TTC549 (cell line): ENCODE measurements around the gene KRTAP10-8.
"Not testable (repeated sequence)": the region's sequence is repeated elsewhere in the genome, so short reads cannot be mapped to it uniquely, and the experiment has no call there.

Experiments
- FAIRE-seq: peaks from 2 replicates; lab custom pipeline; 2012; peaks lifted over from hg19 to GRCh38; lab: Jason Lieb, UNC

KRTAP10-8 gene

DNA sequence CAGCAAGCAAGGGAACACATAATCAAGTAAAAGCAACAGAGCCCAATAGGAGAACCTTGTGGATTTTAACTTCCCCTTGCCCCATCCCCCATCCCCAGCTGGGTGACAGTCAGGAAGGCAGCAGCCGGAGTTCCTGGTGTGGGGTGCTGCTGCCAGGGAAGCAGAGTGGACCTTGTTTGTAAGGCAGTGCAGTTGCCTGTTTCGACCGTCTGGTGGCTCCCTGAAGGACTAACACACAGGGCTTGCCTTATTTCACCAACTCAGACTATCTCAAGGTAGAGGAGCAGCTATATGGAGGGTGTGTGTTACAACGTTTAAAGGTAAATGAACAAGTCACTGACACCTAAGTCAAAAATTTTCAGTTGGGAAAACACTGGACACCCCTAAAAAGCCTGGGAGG is 6.6 kb downstream of the KRTAP10-8 start:
- FAIRE-seq, result no peak

DNA sequence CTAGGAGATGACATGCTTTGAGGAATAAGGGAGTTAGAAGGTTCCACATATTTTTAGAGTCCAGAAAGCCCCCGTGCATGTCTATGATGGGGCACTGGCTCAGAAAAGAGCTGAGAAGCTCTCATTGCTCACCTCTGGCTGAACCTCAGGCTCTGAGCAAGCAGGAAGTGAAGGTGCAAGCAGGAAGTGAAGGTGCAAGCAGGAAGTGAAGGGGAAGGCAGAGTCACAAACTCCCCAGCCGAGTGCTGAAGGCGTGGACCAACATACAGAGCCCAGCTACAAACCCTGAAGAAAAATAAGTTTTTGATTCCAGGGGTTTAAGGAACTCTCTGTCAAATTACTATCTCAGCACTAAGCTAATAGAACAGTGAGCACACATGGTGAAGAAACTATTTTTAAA is 7.0 kb downstream of the KRTAP10-8 start:
- no peak for FAIRE-seq

DNA sequence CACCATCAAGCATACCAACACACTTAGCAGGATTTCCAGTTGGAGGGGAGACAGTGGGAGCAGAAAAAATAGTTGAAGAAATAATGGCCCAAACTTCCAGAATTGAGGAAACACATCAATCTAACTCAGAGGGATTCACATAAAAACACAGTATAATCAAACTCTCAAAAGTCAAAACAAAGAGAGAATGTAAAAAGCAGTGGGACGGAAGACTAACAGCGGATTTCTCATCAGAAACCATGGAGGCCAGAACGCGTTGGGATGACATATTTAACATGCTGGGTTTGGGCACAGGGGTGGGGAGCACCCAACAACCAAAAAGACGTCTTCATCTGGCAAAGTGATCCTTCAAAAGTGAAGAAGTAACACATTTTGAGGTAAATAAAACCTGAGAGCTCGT is 8.0 kb downstream of the KRTAP10-8 start:
- FAIRE-seq, result no peak

DNA sequence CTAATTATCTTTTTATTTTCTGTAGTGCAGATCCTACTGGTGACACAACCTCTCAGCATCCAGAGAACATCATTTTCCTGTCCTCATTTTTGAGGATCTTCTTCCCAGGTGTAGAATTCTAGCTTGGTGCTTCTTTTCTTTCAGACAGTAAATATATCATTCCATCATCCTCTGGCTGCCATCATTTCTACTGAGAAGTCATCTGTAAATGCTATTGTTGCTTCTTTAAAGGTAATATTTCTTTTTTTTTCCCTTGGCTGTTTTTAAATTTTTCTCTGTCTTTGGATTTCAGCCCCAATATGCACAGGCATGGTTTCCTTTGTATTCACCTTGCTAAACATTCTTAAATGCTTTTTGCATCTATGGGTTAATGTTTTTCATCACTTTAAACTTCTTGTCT is 11.7 kb downstream of the KRTAP10-8 start:
- FAIRE-seq, result no peak

DNA sequence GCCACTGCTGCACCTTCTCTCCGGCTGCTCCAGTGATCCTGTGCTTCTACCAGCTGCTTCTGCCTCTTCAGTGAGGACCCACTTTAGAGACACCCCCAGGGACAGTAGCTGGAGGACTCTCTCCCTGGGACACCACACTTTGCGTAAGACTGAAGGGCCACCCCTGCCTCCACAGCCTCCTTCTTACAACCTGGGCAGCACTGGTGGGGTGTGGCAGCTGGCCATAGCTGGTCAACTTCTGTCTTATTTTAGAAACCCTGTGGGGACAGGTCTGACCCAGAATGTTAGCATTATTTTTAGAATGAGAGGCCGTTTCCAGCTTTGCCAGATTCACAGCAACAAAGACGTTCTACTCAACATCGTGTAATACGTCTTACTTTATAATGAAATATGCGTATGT is 13.9 kb downstream of the KRTAP10-8 start:
- no peak for FAIRE-seq

DNA sequence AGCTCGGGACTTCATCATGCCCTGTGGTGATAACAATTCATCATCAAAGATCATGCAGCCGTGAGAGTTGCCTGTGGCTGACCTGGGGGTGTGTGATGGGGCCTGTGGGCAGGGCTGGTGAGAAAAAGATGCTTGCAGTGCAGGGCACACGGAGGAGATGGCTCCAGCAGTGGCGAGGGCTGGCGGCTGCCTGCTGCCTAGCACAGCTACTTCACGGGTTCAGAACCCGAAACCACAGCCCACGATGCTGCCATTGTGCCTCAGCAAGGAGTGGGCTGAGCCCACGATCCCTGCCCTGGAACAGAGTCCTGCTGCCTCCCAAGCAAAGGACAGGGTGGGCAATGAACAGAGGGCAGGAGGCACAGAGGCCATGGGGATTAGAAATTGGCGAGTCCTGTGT is 14.4 kb downstream of the KRTAP10-8 start:
- FAIRE-seq, result no peak

DNA sequence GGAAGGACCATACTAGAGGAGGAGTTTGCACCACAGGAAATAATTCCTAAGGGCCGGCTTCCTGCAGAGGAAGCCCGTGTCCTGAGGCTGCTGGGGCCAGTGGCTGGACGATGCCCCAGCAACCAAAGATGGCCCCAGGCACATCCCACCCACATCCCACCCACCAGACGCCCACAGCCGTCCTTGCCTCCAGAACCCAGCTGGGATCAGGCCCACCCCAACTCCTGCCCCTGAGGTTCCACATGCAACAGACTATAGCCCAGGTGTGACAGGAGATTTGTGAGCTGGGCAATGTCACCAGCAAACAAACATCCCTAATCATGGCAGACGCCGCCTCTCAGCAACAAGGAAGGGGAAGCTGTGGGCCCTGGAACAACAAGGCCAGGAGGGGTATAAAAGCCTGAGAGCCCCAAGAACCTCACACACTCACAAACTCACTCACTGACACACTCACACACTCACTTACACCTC is 14.8 kb downstream of the KRTAP10-8 start, which contains the start of gene KRTAP10-9:
Gene KRTAP10-9 (plus strand): TSS at position 421 of the 471 bp plus-strand sequence. CDS start 79 bp downstream, outside the sequence.
- no peak for FAIRE-seq

DNA sequence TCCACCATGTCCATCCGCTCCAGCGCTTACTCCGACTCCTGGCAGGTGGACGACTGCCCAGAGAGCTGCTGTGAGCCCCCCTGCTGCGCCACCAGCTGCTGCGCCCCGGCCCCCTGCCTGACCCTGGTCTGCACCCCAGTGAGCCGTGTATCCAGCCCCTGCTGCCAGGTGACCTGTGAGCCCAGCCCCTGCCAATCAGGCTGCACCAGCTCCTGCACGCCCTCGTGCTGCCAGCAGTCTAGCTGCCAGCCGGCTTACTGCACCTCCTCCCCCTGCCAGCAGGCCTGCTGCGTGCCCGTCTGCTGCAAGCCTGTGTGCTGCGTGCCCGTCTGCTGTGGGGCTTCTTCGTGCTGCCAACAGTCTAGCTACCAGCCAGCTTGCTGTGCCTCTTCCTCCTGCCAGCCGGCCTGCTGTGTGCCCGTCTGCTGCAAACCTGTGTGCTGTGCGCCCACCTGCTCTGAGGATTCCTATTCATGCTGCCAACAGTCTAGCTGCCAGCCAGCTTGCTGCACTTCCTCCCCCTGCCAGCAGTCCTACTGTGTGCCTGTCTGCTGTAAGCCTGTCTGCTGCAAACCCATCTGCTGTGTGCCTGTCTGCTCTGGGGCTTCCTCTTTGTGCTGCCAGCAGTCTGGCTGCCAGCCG is 15.4 kb downstream of the KRTAP10-8 start:
- not testable (repeated sequence) for FAIRE-seq

DNA sequence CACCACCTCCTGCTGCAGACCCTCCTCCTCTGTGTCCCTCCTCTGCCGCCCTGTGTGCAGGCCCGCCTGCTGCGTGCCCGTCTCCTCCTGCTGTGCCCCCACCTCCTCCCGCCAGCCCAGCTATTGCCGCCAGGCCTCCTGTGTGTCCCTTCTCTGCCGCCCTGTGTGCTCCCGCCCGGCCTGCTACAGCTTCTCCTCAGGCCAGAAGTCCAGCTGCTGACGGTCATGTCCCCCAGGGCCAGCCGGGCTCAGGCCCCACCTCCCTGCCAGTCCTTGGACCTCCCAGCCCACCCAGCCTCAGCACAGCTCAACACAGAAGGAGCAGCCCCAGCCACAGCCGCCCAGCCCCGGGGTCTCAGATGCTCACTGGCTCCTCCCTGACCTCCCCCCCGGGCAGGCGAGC is 16.0 kb downstream of the KRTAP10-8 start:
- not testable (repeated sequence) for FAIRE-seq

DNA sequence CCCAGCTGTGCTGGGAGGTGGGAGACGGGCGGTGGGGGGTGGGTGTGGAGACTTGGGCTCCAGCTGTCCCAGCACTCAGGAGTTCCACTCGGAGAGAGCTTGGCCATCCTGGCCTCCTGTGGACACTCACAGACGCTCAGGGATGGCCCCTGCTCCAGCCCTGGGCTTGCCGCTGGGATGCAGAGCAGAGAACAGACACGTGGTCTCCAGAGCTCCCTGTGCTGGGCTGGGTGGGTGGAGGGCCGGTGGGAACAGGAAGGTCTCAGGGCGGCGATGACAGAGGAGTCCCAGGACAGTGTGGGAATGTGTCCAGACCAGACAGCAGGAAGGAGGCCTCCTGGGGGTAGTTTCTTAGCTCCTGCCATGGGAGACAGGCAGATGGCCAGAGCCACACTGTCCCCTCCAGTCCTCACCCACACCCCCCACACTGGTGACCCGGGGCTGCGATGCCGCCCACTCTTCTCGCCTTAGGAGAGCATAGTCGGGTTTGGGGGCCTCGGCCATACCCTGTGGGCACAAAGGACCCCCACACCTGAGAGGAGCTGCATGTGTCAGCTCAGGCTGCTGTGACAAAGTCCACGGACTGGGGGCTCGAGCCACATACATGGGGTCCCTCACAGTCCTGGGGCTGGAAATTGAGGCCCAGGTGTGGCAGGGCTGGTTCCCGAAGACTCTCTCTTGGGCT is 17.0 kb downstream of the KRTAP10-8 start:
- no peak for FAIRE-seq

DNA sequence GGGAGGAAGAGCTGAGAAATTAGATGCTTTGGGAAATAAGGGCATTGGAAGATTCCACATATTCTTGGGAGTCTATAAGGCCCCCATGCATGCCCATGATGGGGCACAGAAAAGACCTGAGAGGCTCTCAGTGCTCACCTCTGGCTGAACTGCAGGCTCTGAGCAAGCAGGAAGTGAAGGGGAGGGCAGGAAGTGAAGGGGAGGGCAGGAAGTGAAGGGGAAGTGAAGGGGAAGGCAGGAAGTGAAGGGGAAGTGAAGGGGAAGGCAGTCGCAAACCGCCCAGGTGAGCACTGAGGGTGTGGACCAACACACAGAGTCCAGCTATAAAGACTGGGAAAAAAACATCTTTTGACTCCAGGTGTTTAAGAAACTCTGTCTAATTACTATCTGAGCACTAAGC is 18.6 kb downstream of the KRTAP10-8 start:
- FAIRE-seq, result no peak

DNA sequence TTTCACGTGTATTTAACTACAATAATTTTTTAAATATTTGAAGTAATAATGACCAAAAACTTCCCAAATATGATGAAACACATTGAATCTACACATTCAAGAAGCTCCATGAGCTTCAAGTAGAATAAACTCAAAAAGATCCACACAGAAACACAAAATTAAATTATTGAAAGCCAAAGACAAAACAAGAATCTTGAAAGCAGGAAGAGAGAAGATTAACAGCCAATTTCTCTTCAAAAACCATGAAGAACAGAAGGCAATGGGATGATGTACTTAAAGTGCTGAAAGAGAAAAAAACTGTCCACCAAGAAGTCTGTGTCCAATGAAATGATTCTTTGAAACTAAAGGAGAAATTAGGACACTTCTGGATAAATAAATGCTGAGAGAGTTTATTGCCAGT is 20.2 kb downstream of the KRTAP10-8 start:
- FAIRE-seq, result no peak

DNA sequence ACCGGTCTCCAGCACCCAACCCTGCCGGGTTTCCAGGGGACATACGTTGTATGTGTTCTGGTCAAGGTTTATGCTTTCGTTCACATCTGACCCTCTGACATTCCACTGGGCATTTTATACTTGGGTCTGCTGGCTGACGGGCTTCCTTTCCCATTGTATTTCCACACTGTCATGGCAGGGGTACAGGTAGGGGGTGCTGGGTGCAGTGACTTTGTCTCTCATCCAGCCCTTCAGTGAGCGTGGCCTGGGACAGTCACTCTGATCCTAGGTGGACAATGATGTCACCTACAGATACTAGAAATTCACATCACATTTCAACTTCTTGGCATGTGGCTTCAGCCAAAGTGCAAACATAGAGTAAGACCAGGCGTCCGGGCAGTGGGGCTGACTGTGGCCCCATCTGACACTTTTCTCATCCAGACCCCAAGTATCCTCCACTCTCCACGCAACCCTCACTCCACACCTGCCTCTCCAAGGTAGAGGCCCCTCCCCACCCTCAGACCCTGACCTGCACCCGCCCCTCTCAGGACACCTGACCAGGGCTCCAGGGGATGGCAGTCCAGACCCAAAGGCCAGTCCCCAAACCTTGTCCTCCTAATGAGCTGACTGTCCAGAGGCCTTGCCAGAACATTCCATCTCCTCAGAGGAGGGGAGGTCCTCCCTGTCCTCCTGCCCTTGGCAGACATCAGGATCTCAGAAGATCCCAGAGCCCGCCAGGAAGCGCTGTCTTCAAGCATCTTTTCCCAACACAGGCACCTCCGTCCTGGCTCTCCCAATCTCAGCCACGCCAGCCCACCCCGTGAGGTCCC is 24.5 kb downstream of the KRTAP10-8 start:
- no peak for FAIRE-seq

DNA sequence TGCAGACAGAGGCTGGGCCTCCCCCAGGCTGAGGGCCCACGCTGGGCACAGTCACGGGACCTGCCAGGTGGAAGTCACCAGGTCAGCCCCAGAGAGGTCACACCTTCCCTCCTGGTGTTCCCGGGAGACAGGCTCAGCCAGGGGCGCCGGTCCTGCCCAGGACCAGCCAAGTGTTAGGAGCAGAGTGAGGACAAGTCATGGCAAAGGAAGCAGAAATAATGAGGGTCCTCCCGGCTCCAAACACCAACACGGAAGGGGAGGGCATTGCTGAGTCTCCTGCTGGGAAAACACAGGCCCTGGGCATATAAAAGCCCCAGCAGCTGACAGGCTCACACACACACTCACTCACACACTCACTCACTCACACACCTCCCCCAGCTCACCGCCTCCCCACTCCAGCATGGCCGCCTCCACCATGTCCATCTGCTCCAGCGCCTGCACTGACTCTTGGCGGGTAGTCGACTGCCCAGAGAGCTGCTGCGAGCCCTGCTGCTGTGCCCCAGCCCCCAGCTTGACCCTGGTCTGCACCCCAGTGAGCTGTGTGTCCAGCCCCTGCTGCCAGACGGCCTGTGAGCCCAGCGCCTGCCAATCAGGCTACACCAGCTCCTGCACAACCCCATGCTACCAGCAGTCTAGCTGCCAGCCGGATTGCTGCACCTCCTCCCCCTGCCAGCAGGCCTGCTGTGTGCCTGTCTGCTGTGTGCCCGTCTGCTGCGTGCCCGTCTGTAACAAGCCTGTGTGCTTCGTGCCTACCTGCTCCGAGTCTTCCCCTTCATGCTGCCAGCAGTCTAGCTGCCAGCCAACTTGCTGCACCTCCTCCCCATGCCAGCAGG is 25.4 kb downstream of the KRTAP10-8 start, which contains the start of gene KRTAP10-10:
Gene KRTAP10-10 (plus strand): TSS at position 339 of the 833 bp plus-strand sequence. CDS start 62 bp downstream, at position 401.
- no peak for FAIRE-seq

DNA sequence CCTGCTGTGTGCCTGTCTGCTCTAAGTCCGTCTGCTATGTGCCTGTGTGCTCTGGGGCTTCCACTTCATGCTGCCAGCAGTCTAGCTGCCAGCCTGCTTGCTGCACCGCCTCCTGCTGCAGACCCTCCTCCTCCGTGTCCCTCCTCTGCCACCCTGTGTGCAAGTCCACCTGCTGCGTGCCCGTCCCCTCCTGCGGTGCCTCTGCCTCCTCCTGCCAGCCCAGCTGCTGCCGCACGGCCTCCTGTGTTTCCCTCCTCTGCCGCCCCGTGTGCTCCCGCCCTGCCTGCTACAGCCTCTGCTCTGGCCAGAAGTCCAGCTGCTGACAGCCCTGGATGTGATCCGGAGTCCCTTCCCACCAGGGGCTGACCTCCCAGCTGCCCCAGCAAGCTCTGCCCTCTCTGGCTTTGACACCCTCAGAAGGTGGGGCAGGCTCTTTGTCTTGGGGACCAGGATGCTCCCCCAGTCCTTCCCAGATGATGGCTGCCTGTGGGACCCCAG is 26.0 kb downstream of the KRTAP10-8 start:
- FAIRE-seq, result not testable (repeated sequence)

DNA sequence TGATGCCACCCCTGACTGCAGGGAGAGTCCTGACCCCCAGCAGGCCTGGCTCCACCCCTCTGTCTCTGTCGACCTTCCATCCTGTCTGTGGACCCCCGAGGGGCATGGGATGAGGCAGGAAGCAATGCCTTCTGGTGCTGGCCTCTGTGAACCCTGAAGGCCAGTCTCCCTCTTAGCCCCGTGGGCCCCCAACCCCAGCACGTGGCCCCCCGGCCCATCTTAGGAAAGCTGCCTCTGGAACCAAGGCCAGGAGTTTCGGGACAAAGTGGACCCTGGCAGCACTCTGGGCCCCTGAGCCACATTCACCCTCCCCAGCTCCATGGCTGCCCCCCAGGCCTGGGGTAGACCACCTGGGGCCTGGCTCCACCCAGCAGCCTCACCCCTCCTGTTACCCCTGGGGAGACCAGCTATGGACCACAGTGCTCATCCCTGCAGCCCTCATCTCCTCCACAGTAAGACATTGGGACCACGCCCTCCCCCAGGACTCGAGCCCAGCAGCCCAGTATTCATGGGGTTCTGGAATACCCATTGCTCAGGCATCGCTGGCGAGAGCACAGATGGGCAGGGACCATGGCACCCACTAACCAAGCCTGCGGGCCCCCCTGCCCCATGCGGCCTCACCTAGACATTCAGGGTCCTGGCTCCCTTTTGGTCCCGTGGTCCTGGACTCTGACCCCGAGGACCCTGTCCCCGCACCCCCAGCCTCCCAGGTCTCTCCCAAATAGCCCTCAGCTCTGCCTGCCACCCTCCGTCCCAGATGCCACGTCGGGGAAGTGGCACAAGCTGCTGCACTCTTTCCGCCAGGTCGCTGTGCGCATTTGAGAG is 26.8 kb downstream of the KRTAP10-8 start:
- not testable (repeated sequence) for FAIRE-seq

DNA sequence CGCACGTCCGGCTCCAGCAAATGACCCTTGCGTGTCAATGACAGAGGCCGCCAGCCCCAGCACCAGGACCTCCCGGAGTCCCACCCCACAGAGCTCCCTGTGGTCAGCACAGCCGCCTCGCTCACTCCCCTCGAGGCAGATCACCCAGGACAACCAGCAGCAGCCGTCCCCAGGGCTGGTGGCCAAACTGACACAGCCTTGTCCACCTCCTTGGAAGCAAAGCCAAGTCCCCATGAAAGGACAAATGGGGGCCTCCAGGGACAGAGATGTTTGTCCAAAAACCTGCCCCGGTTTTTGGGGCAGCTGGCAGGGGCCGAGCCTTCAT is 27.4 kb downstream of the KRTAP10-8 start:
- FAIRE-seq, result no peak

DNA sequence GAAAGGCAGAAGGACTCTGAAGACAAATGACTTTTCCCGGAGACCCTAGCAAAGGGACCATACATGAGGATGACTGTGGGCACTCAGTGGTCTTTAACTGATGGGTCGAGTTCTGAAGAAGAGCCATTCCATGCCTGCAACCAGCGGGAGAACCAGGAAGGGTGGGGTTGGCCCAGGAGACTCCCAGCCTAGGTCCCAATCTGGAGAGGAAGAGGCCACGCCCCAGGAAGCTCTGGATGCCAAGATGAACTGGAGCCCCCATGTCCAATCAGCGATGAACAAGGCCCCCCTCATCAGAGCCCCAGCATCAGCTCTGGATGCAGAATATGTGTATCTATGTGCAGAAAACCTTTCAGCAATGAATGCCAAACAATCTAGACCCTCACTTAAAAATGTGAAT is 28.9 kb downstream of the KRTAP10-8 start:
- no peak for FAIRE-seq

DNA sequence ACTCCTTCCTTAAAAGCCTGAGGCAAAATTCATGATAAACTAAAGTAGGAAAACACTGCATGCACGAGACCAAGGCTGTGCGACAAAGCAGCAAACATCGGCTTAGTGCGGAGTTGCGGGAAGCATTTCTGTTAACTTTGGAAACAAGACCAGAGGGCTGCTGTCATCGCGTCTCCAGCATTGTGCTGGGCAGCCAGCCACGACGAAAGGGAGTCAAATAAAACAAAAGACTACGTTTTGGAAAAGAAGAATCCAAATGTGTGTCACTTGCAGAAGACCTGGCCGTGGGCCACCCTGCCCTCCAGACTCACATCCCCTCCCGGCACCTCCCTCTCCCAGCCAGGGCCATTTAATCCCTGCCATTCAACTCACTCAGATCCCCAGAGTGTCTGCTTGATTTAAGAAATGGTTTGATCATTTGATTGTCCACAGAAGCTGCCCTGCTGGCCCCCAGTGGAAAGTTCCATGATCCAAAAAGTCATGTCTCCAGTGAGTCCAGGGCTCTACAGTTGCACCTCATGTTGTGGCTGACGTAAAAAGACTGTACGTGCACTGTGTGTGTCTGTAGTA is 31.9 kb downstream of the KRTAP10-8 start:
- no peak for FAIRE-seq

DNA sequence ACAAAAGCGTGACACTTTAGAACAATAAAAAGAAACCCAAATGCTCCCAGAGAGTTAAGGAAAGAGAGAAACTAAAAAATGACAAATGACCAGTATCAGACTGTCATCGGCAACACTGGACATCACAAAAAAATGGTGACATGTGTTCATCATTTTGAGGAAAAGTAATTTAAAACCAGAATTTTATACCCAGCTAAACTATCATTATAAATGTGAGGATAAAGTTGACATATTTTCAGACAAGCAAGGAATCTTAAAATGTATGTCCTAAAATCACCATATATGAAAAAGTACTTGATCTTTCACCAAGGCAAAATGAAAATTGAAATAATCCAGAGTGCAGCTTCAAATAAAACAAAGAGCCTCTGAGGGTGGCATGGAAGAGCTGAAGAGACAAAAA is 33.0 kb downstream of the KRTAP10-8 start:
- FAIRE-seq, result no peak
